ENCODE data around the gene RCBTB2.

The RCBTB2 gene

DNA sequence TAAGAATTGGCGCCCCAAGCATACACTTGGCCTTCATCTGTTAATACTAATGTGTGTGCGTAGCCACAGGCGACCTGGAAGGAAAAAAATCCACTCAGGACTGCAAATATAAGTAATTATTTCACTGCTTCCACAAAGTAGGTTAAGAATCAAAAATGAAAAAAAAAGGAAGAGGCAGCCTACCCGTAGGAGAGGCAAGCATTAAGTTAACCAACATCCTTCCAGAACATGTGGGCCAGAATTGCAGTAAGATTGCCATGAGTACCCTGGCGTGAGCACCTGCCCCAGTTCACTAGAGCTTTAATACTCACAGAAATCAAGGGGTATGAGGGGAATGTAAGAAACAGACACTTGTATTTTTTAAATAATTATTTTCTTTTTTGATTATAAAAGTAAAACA lies 22.2 kb downstream of the RCBTB2 start:
- H3K27ac ChIP-seq (ENCODE audit: low read depth, low read length): no peak overlapping the region
- H3K36me3 ChIP-seq (ENCODE audit: control insufficient read depth, insufficient read depth, low read length): peaks cover 5% of the 10 kb centered on the region
- H3K27me3 ChIP-seq (ENCODE audit: control insufficient read depth, insufficient read depth, low read length): no peaks in the 10 kb centered on the region
- H3K9ac ChIP-seq (ENCODE audit: low read length): no peak overlapping the region
- no peaks in the 10 kb centered on the region for H3K4me1 ChIP-seq (ENCODE audit: control insufficient read depth, insufficient read depth, low read length)
- H3K4me3 ChIP-seq (ENCODE audit: low read length): no peak overlapping the region

DNA sequence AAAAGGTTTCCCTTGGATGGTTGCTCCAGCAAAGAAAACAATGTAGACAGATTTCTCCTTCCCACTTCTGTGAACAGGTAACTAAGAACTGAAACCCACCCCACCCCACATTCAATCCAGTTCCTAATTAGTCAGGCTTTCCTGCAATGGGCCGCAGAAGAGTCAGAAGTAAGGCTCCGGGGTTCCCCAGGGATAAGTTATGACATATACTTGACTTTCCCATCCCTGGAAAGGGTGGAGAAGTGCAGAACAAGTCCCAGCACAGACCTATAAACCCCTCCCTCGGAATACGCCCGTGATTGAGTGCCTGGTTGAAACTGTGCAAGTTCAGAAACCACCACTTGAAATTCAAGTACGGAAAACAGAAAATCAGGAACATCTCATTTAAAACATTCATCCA lies 24.9 kb downstream of the RCBTB2 start:
- no peak overlapping the region for H3K27ac ChIP-seq (ENCODE audit: low read depth, low read length)
- peaks cover 5% of the 10 kb centered on the region for H3K36me3 ChIP-seq (ENCODE audit: control insufficient read depth, insufficient read depth, low read length)
- H3K9ac ChIP-seq (ENCODE audit: low read length): no peak overlapping the region
- no peaks in the 10 kb centered on the region for H3K27me3 ChIP-seq (ENCODE audit: control insufficient read depth, insufficient read depth, low read length)
- no peak overlapping the region for H3K4me3 ChIP-seq (ENCODE audit: low read length)
- H3K4me1 ChIP-seq (ENCODE audit: control insufficient read depth, insufficient read depth, low read length): no peaks in the 10 kb centered on the region

DNA sequence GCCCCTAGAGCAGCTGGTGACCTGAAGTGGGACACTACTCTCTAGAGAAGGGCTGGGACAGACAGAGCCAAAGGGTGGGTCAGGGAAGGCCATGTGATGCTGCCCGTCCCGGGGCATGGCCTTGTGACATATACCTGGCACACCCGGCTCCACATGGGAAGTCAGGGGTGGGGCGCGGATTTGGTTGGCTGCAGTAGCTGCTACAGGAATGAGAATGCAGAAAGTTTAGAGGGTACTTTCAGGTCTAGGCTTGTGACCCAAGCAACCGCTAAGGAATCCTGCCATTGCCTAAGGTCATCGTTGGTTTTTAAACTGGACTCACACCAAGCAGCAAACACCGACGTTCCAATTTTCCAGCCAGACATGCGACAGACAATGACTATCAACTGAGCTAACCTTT lies 25.9 kb downstream of the RCBTB2 start:
- Histone ChIP-seq H3K27ac (ENCODE audit: low read depth, low read length) (no peak overlapping the region), H3K9ac (ENCODE audit: low read length) (no peak overlapping the region), H3K4me3 (ENCODE audit: low read length) (no peak overlapping the region), H3K4me1 (ENCODE audit: control insufficient read depth, insufficient read depth, low read length) (no peaks in the 10 kb centered on the region), H3K36me3 (ENCODE audit: control insufficient read depth, insufficient read depth, low read length) (peaks cover 5% of the 10 kb centered on the region), H3K27me3 (ENCODE audit: control insufficient read depth, insufficient read depth, low read length) (no peaks in the 10 kb centered on the region)

DNA sequence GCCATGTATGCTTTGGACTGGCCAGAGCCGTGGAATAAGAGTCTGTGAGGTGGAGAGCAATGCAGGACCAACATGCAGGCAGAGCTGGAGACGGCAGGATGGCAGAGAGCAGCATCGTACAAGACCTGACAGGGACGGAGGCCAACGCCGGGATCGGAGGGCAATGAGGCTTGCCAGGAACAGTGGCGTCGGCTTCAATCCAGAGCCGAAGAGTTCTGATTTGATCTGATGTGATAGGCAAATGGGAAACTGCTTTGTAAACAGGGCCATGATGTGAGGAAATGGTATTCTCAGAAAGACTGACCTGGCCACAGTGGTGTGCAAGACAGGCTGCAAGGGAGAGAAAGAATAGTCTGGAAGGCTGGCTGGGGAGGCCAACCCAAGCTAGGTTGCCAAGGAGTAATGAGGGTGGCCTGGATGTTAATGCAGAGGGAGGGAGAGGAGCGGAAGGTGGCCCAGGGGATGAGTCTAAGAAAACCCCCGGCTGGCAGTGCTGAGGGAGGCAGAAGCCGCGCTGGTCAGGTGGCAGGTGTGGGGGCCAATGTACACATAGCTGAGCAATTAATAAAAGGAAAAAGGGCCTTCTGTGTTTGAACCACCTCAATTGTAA lies 26.7 kb downstream of the RCBTB2 start:
- H3K4me1 ChIP-seq (ENCODE audit: control insufficient read depth, insufficient read depth, low read length): no peaks in the 10 kb centered on the region
- peak overlapping the region; percentile 25 for H3K27ac ChIP-seq (ENCODE audit: low read depth, low read length)
- no peak overlapping the region for H3K9ac ChIP-seq (ENCODE audit: low read length)
- H3K36me3 ChIP-seq (ENCODE audit: control insufficient read depth, insufficient read depth, low read length): no peaks in the 10 kb centered on the region
- no peaks in the 10 kb centered on the region for H3K27me3 ChIP-seq (ENCODE audit: control insufficient read depth, insufficient read depth, low read length)
- no peak overlapping the region for H3K4me3 ChIP-seq (ENCODE audit: low read length)

DNA sequence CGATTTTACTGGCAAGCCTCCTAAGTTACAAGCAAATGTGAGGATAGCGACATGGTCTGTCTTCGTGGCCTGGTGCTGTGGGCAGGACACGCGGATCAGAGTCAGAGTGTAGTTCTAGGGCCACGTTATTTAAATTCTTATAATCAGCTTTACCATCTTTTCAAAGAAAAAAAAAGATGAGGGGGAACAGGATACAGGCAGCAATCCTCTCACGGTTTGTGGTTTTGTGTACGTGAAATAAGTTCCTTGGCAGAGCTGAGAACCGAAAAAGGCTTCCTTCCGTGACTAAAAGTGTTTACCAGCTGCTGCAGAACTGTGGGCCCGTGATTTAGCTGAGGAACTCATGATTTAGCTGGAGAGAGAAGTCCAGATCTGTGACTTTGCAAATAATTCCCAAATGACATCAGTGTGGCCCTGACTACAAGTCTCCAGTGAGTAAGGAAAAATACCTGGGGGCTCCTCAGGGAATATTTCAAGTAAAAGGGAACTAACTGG lies 27.2 kb downstream of the RCBTB2 start:
- H3K27me3 ChIP-seq (ENCODE audit: control insufficient read depth, insufficient read depth, low read length): no peaks in the 10 kb centered on the region
- peak overlapping the region; percentile 25 for H3K27ac ChIP-seq (ENCODE audit: low read depth, low read length)
- H3K4me1 ChIP-seq (ENCODE audit: control insufficient read depth, insufficient read depth, low read length): no peaks in the 10 kb centered on the region
- H3K4me3 ChIP-seq (ENCODE audit: low read length): no peak overlapping the region
- no peaks in the 10 kb centered on the region for H3K36me3 ChIP-seq (ENCODE audit: control insufficient read depth, insufficient read depth, low read length)
- no peak overlapping the region for H3K9ac ChIP-seq (ENCODE audit: low read length)

DNA sequence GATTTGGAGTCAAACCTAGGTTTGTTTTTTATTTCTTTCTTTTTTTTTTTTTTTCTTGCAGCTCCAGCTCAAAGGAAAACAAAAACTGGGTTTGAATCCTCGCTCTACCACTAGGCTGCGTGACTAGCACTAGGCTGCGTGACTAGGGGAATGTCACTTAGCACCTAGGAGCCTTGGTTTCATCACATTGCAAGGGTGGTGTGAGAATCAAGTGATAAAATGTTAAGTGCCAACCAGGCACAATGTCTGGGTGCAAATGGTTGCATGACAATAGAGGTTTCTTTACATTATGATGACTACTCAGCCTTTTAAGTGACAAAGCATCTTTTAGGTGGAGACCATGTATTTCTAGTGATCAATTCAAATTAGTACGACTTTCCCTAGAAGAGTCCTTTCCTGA lies 27.9 kb downstream of the RCBTB2 start:
- no peak overlapping the region for H3K4me3 ChIP-seq (ENCODE audit: low read length)
- no peak overlapping the region for H3K9ac ChIP-seq (ENCODE audit: low read length)
- no peaks in the 10 kb centered on the region for H3K27me3 ChIP-seq (ENCODE audit: control insufficient read depth, insufficient read depth, low read length)
- no peaks in the 10 kb centered on the region for H3K4me1 ChIP-seq (ENCODE audit: control insufficient read depth, insufficient read depth, low read length)
- no peaks in the 10 kb centered on the region for H3K36me3 ChIP-seq (ENCODE audit: control insufficient read depth, insufficient read depth, low read length)
- H3K27ac ChIP-seq (ENCODE audit: low read depth, low read length): no peak overlapping the region

DNA sequence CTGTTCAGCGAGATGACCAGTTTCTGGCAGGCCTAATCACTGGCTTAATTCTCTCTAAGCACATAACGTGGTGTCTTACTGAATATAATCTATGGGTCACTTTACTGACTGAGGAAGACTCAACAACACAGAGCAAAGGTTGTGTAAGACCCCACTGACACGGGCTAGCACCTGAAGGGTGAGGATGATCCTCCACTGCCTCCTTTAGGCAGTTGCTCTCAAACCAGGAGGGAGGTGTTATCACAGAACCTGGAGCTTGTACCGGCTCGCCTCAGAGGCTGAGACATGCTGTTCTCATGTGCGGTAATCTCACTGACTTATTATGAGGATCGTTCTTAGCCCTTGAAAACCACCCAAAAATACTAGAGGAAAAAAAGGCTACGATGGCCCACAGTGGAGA lies 28.3 kb downstream of the RCBTB2 start:
- Histone ChIP-seq H3K4me3 (ENCODE audit: low read length) (no peak overlapping the region), H3K27me3 (ENCODE audit: control insufficient read depth, insufficient read depth, low read length) (no peaks in the 10 kb centered on the region), H3K4me1 (ENCODE audit: control insufficient read depth, insufficient read depth, low read length) (no peaks in the 10 kb centered on the region), H3K9ac (ENCODE audit: low read length) (no peak overlapping the region), H3K27ac (ENCODE audit: low read depth, low read length) (no peak overlapping the region), H3K36me3 (ENCODE audit: control insufficient read depth, insufficient read depth, low read length) (no peaks in the 10 kb centered on the region)

DNA sequence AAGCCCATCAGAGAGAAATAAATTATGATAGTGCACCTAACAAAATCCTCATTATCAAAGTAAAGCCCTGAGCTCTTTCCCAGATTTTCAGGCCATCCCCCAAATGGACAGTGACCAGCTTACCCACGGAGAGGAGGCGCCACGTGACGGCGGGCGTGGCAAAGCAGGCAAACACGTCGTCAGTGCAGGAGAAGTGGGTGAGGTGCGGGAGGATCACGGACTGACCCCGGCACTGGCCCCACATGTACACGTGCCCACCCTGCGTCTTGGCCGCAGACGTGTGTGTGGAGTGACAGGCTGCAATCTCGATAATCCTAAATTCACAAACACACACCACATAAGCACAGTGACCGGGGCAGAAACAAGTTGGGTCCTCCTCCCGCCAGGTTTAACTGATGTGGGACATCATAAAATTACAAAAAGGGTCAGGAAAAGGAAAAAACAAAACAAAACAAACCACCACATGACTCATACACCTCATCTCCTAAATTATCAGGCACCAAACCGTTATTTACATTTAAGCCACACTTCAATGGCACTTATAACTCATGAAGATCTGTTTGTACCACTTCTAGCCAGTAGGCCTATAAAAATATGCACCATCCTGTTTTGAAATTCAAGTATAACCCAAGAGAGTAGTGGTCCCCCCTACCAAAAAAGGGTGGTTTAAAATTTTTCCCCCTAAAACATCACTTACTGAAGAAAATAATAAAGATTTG lies 30.1 kb downstream of the RCBTB2 start:
- Histone ChIP-seq H3K27me3 (ENCODE audit: control insufficient read depth, insufficient read depth, low read length) (no peaks in the 10 kb centered on the region), H3K9ac (ENCODE audit: low read length) (no peak overlapping the region), H3K4me3 (ENCODE audit: low read length) (no peak overlapping the region), H3K4me1 (ENCODE audit: control insufficient read depth, insufficient read depth, low read length) (no peaks in the 10 kb centered on the region), H3K27ac (ENCODE audit: low read depth, low read length) (no peak overlapping the region), H3K36me3 (ENCODE audit: control insufficient read depth, insufficient read depth, low read length) (no peaks in the 10 kb centered on the region)

DNA sequence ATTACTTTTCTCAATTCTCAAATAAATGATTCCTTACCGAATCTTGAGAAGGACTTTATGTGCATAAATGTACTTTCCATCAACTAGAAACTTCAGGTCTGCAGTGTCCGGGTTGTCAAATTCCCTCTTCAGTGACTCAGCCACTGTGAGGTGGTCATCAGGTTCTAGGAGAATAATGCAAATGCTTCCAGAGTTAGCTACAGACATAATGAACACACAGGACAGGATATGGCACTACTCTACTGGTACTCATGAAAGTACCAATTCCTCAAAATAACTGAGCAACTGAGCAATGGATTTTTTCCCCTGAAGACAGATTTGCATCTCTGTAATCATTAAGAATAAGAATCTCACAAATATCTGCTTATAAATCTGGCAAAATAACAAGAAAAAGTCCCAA lies 31.2 kb downstream of the RCBTB2 start:
- H3K36me3 ChIP-seq (ENCODE audit: control insufficient read depth, insufficient read depth, low read length): no peaks in the 10 kb centered on the region
- H3K27ac ChIP-seq (ENCODE audit: low read depth, low read length): no peak overlapping the region
- no peak overlapping the region for H3K4me3 ChIP-seq (ENCODE audit: low read length)
- no peaks in the 10 kb centered on the region for H3K27me3 ChIP-seq (ENCODE audit: control insufficient read depth, insufficient read depth, low read length)
- no peaks in the 10 kb centered on the region for H3K4me1 ChIP-seq (ENCODE audit: control insufficient read depth, insufficient read depth, low read length)
- H3K9ac ChIP-seq (ENCODE audit: low read length): no peak overlapping the region

DNA sequence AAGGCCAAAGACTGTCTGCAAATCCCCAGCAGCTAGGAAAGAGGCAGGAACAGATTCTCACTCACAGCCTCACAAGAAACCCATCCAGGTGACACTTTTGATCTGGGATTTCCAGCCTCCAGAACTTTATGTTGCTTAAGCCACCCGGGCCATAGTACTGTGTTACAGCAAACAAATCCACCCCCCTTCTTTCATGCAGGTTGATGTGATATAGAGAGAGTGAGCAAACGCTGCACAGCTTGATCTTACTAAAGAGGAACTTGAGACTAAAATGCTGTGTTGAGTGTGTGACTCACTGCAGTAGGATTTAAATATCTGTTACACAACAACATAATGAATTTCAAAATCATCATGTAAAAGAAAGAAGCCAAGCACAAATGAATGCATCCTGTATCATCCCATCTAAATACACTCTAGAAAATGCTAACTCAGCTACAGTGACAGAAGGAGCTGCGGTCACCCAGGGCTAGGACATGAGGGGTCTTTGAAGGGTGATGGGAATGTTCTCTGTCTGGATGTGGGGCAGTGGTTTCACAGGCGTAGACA lies 32.2 kb downstream of the RCBTB2 start:
- Histone ChIP-seq H3K27ac (ENCODE audit: low read depth, low read length) (no peak overlapping the region), H3K36me3 (ENCODE audit: control insufficient read depth, insufficient read depth, low read length) (no peaks in the 10 kb centered on the region)

DNA sequence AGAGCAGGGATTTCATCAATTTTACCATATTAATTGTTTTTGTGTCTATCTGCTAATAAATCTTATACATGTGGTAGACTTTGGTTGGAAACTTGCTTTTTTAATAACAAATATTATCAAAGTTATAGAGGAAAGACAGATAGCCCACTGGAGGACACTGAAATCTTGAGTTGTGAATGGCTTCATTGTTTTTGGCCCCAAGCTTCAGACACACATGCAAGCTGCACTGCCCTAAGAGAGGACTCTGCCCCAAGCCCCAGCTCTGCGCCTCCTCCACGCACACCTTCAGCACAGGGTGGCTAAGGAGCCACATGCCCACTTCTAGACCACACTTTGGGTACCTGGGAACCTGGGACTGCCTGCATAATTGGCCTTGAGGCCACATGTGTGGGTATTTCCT lies 35.2 kb downstream of the RCBTB2 start:
- no peak overlapping the region for H3K9ac ChIP-seq (ENCODE audit: low read length)
- no peak overlapping the region for H3K27ac ChIP-seq (ENCODE audit: low read depth, low read length)
- no peak overlapping the region for H3K4me3 ChIP-seq (ENCODE audit: low read length)
- no peaks in the 10 kb centered on the region for H3K4me1 ChIP-seq (ENCODE audit: control insufficient read depth, insufficient read depth, low read length)
- no peaks in the 10 kb centered on the region for H3K36me3 ChIP-seq (ENCODE audit: control insufficient read depth, insufficient read depth, low read length)
- no peaks in the 10 kb centered on the region for H3K27me3 ChIP-seq (ENCODE audit: control insufficient read depth, insufficient read depth, low read length)

More for the DNA sequence above, 32.2 kb downstream of the RCBTB2 start:
- Histone ChIP-seq H3K4me1 (ENCODE audit: control insufficient read depth, insufficient read depth, low read length) (no peaks in the 10 kb centered on the region), H3K4me3 (ENCODE audit: low read length) (no peak overlapping the region), H3K27me3 (ENCODE audit: control insufficient read depth, insufficient read depth, low read length) (no peaks in the 10 kb centered on the region), H3K9ac (ENCODE audit: low read length) (no peak overlapping the region)

DNA sequence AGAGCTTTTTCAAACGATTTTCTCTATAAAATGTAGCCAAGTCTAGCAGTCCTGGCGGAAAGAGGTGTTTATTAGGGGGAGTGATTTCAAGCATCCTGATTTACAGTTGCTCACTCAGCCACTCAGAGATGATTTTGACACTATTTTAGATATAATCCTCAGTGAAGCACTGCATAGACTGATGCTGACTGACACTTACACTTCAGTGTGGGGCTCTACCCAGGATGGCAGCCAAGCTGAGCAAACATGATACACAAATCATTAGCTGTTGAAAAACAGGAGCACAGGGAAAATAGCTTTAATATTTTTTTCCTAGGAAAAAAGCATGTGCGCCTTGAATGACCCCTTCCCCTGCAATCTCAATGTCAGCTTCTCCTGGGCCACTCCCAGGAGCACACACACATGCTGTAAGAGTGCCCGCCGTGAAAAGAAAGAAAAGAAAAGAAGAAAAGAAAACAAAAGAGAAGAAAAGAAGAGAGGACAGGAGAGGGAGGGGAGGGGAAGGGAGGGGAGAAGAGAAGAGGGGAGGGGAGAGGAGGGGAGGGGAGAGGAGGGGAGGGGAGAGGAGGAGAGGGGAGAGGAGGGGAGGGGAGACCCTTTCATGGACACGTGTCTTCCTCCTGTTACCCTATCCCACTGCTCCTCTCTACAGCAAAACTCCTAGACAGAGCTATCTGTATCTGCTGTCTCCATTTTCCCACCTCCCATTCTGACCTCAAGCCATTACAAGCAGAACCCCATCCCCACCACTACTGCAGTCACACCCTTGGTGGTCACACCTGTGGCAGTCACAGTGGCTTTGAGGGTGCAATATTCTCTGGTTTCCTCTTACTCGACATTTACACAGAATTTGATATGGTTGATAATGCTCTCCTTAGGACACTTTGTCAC lies 36.4 kb downstream of the RCBTB2 start:
- H3K27me3 ChIP-seq (ENCODE audit: control insufficient read depth, insufficient read depth, low read length): no peaks in the 10 kb centered on the region
- no peaks in the 10 kb centered on the region for H3K4me1 ChIP-seq (ENCODE audit: control insufficient read depth, insufficient read depth, low read length)
- H3K27ac ChIP-seq (ENCODE audit: low read depth, low read length): no peak overlapping the region
- no peak overlapping the region for H3K9ac ChIP-seq (ENCODE audit: low read length)
- H3K36me3 ChIP-seq (ENCODE audit: control insufficient read depth, insufficient read depth, low read length): no peaks in the 10 kb centered on the region
- no peak overlapping the region for H3K4me3 ChIP-seq (ENCODE audit: low read length)
